GM19035 (cell line): ENCODE data around the gene ELAC1.
"Not testable (repeated sequence)": the region's sequence is repeated elsewhere in the genome, so short reads cannot be mapped to it uniquely, and the experiment has no call there.

Experiments used
- ATAC-seq: cut with Tn5 transposase; IDR thresholded peaks from one replicate; pipeline ENCODE4 v1.9.1; 2021; ENCODE audit not compliant: unreplicated experiment

The ELAC1 gene

GRCh38 chr18:50970006-50970405, 2.2 kb downstream of the ELAC1 start:
- ATAC-seq, result no peak

- ATAC-seq, result not testable (repeated sequence)
Measured at GRCh38 chr18:50972404-50972803, 4.6 kb downstream of the ELAC1 start.

- ATAC-seq, result no peak
Measured at GRCh38 chr18:50973367-50974126, 5.7 kb downstream of the ELAC1 start.

DNA sequence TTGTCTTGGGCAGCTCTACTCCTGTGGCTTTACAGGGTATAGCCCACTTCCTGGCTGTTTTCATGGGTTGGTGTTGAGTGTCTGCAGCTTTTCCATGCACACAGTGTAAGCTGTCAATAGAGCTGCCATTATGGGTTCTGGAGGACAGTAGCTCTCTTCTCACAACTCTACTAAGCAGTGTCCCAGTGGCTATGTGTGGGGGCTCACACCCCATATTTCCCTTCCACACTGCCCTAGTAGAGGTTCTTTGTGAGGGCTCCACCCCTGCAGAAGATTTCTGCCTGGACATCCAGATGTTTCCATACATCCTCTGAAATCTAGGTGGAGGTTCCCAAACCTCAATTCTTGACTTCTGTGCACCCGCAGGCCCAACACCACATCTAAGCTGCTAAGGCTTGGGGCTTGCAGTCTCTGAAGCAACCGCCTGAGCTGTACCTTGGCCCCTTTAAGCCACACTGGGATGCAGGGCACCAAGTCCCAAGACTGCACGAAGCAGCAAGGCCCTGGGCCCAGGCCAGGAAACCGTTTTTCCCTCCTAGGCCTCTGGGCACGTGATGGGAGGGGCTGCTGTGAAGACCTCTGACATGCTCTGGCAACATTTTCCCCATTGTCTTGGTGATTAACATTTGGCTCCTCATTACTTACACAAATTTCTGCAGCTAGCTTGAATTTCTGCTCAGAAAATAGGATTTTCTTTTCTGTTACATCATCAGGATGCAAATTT, 9.4 kb downstream of the ELAC1 start:
- ATAC-seq, result no peak

GRCh38 chr18:50981381-50981780, 13.5 kb downstream of the ELAC1 start:
- no peak for ATAC-seq

GRCh38 chr18:50982086-50982801, 14.4 kb downstream of the ELAC1 start:
- no peak for ATAC-seq

DNA sequence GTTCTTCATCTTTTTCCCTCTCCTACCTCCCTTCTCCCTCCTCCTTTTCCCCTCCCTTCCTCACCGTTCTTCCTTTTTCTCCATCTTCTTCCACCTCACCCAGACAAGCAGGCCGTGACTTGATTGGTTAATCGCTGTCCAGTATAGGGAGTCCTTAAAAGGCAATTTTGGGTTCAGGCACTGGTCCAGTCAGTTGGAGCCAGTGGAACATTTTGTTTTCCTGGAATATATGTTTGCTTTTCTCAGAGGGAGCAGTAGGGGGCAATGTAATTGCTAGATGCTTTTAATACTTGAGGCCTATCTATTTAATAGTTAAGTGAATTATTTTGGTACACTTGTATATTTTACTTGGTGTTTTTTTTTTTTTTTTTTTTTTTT, 15.0 kb downstream of the ELAC1 start:
- ATAC-seq, result no peak

DNA sequence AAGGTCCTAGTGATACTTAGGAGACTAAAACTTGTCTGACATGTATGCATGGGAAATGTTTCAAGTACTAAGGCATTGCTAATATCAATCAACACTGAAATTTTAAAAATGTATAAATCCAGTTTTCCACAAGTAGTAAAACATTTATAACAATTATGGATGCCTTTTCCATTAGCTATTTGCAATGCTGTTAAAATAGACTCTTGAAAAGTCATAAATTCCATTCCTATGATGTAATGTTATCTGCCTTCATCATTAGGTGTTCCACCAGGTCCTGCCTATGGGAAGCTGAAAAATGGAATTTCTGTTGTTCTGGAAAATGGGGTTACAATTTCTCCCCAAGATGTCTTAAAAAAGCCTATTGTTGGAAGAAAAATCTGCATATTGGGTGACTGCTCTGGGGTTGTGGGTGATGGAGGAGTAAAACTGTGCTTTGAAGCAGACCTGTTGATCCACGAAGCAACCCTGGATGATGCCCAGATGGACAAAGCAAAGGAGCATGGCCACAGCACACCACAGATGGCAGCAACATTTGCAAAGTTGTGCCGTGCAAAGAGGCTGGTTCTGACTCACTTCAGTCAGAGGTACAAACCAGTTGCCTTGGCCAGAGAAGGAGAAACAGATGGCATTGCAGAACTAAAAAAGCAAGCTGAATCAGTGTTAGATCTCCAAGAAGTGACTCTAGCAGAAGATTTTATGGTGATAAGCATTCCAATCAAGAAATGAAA, 18.7 kb downstream of the ELAC1 start:
- ATAC-seq, result no peak

DNA sequence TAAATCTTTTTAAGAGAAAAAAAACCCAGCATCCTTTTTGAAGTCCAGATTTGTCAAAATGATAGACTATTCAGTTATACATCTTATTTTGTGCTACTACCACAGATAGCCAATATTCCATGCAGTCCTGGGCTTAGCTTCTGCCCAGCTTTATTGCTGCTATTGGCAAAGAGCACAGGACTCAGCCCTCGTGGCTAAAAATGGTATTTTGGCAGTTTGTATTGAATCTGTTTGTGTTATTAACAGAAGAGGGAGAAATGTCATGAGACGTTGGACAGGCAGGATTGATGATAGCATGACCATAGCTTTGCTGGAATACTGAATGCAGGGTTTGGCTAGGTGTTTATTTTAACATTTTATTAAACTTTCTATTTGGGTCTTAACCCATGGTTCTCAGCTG, 19.4 kb downstream of the ELAC1 start:
- ATAC-seq, result no peak

- ATAC-seq, result no peak
Measured at GRCh38 chr18:50989711-50990110, 21.9 kb downstream of the ELAC1 start.

DNA sequence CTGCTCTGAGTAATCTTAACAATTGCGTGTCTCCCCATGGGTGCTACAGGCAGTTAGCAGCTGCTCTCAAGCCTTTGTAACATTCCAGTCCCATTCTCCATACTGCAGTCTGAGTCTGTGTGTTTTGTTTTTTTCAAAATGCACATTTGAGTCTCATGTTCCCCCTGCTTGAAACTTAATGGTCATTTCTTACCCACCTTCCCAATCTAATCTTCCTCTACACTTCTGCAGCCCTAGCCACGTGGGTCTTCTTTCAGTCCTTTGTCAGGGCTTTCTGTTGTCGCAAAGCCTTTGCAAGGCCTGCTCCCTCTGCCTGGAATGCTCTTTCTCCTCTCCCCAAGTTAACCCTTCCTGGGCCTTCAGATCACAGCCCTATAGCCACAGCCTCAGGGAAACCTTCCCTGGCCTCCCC, 24.5 kb downstream of the ELAC1 start:
- ATAC-seq, result no peak

- ATAC-seq, result no peak
Measured at GRCh38 chr18:50994031-50994430, 26.2 kb downstream of the ELAC1 start.

DNA sequence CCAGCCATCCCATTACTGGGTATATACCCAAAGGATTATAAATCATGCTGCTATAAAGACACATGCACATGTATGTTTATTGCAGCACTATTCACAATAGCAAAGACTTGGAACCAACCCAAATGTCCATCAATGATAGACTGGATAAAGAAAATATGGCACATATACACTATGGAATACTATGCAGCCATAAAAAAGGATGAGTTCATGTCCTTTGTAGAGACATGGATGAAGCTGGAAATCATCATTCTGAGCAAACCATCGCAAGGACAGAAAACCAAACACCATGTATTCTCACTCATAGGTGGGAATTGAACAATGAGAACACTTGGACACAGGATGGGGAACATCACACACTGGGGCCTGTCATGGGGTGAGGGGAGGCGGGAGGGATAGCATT, 35.3 kb downstream of the ELAC1 start:
- ATAC-seq, result not testable (repeated sequence)

- ATAC-seq, result no peak
Measured at GRCh38 chr18:51006061-51006818, 38.4 kb downstream of the ELAC1 start.

DNA sequence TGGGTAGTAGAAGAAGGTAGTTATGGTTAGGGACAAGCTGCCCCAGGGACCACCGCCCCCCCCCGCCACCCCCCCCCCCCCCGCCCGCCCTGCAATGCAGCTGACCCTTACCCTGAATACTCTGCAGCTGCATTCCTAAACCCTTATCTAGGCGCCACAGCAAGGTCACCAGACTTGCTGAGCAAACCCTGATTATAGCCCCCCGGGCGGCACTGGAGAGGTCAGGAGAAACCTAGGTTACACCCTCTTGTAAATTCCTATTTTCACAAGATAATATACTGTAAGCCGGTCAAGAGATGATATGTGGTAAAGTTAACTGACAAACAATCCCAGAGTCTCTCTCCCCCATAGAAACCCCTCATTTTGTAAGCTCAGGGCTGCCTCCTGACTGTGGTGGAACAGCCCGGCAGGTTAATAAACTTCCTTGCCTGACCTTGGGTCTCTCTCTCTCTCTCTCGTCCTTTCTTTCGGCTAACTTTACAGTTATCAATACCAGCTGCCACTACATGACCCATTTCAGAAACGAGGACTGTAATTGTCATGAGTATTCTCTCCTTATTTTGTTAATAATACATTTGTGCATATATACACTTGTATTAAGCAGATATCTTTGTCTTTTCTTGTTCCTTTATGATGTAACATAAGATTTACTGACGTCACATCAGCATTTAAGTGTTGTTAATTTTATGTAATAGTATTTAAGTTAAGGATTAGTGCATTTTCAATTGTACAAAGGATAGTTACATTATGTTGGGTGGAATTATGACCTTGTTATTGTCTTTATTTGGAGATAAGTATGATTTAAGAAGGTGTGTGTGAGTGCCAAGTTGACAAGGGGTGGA, 39.3 kb downstream of the ELAC1 start:
- no peak for ATAC-seq

- ATAC-seq, result no peak
Measured at GRCh38 chr18:51007790-51008139, 39.9 kb downstream of the ELAC1 start.

DNA sequence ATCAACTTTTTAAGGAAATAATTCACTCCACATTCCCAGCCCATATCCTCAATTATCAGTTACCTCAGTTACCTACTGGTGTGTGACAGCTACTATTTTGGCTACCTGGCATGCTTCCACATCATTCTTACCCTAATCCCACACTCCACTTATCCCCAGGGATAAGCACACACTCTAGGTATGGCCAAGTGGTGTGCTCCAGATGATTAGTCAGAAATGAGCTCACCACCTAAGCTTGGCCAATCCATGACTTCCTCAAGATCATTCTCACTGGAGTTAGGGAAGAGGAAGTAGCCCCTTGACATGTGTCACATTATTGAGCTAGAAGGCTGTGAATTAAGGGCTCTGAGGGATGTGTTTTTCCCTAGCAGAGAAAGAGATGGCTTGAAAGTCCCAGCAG, 41.2 kb downstream of the ELAC1 start:
- no peak for ATAC-seq

DNA sequence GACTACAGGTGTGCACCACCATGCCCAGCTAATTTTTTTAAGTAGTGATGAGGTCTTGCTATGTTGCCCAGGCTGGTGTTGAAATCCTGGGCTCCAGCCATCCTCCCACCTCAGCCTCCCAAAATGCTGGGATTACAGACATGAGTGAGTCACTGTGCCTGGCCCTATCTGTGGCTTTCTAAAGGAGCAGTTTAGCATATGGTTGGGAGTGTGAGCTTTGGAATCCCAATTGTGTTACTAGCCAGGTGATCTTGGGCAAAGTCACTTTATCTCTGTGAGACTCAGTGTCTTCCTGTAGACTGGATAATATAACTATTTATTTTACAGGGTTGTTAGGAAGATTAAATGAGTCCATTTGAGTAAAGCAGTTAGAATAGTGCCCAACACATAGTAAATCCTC, 42.4 kb downstream of the ELAC1 start:
- no peak for ATAC-seq

- ATAC-seq, result no peak
Measured at GRCh38 chr18:51011709-51012108, 43.9 kb downstream of the ELAC1 start.

DNA sequence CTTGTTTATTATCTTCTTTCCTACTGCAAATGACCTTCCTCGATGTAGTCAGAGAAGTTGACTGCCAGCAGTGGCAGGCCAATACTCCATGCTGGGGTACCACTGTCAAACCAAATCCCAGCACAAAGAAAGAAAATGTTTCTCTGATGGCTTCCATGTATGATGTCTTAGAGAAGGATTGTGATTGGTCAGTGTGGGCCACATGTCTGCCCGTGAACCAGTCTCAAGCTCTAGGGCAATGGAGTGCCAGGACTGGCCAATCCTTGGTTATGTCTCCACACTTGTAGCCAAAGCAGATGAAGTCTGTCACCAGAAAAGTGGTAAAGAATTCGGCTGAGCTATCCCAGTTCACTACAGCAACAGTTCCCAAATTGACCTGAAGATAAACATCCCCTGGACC, 44.6 kb downstream of the ELAC1 start:
- no peak for ATAC-seq
